Umbilical cord (tissue), 2 donors: Measurements from ENCODE around the gene TMEM168. TPM values are rescaled to one million over a fixed set of nuclear protein-coding genes. Genes with fewer than 3 reads are reported as not detected.

Experiments
- DNase-seq: peaks from one replicate; pipeline ENCODE4 v3.0.0-alpha.2; 2015; ENCODE audit warnings: low spot score
- total RNA-seq: library from RNA; depleted of rRNA; stranded (reverse); fragments of >200 nt; gene quantifications from one replicate; pipeline ENCODE4 v1.2.3, GENCODE V29; 2014; ENCODE audit warnings: low replicate concordance; ENCODE audit not compliant: insufficient read depth

Gene TMEM168
- total RNA-seq, 1 donor from 2014 or later, result 25.5 TPM

- DNase-seq, result no peak
Measured at GRCh38 chr7:112721366-112721765, 68.8 kb downstream of the TMEM168 start.

GRCh38 chr7:112715525-112715924, 74.7 kb downstream of the TMEM168 start:
- DNase-seq, result no peak

GRCh38 chr7:112714917-112715316, 75.3 kb downstream of the TMEM168 start:
- DNase-seq, result no peak
